Stimulated activated CD4-positive, alpha-beta T cell treated with anti-CD3 and anti-CD28 coated beads, Interleukin-2, amount 100 ng/mL, for 4 hours (primary cell): ENCODE data around the gene IL12RB1.
A peak's percentile ranks its signal among the peaks of the same experiment; 100 is the strongest.
"Not testable (repeated sequence)": the region's sequence is repeated elsewhere in the genome, so short reads cannot be mapped to it uniquely, and the experiment has no call there.

ENCODE experiments used
- DNase-seq: peaks from one replicate; pipeline ENCODE4 v3.0.0-alpha.2; 2020; ENCODE audit warnings: low read depth

The IL12RB1 gene

GRCh38 chr19:18045307-18046050 is 41.3 kb downstream of the IL12RB1 start:
- DNase-seq: no peak

DNA sequence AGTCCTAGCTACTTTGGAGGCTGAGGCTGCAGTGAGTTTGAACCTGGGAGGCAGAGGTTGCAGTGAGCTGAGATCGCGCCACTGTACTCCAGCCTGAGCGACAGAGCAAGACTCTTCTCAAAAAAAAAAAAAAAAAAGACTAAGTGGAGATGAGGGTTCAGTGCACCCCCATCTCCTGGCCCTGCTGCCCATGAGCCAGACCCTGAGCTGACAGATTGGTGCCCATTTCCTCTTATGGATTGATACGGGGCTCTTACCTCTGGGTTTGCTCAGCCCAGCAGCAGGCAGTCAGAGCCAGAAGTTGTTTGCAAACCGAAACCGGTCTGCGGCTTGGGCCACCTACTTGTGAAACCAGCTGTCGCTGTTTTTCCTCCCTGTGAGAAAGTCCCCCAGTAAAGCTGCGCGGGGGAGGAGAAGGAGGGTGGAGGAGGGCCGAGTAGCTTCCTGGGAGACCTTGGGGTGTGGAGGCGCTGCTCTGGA is 41.9 kb downstream of the IL12RB1 start:
- DNase-seq: peak; percentile 86

- no peak for DNase-seq
Observed at GRCh38 chr19:18043676-18044075, 43.1 kb downstream of the IL12RB1 start.

GRCh38 chr19:18041054-18041453 is 45.7 kb downstream of the IL12RB1 start:
- DNase-seq: no peak

DNA sequence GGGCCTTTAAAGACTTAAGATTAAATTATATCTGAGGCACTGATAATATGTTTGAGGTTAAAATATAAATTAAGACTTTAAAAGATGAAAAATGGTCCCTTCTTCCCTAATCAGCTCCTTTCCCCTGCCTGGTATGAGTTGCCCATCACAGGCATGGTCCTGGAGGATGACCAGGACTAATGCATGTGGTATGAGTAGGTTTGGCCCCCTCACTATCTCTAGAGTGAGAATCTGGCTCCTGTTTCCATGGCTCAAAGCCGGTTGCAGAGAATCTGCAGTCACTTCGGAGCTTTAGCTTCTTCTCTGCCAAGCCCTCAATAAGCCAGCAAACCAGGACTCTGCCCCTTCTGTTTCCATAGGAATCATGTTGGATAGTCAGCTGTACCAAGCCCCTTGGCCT is 54.6 kb downstream of the IL12RB1 start:
- DNase-seq: not testable (repeated sequence)

DNA sequence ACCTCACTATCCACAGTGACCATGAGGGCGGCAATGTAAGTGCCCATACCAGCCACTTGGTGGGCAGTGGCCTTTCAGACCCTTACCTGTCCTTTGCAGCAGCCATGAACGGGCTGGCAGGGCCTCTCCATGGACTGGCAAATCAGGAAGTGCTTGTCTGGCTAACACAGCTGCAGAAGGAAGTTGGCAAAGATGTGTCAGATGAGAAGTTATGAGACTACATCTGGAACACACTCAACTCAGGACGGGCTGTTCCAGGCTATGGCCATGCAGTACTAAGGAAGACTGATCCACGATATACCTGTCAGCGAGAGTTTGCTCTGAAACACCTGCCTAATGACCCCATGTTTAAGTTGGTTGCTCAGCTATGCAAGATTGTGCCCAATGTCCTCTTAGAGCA is 55.3 kb downstream of the IL12RB1 start:
- DNase-seq: not testable (repeated sequence)

DNA sequence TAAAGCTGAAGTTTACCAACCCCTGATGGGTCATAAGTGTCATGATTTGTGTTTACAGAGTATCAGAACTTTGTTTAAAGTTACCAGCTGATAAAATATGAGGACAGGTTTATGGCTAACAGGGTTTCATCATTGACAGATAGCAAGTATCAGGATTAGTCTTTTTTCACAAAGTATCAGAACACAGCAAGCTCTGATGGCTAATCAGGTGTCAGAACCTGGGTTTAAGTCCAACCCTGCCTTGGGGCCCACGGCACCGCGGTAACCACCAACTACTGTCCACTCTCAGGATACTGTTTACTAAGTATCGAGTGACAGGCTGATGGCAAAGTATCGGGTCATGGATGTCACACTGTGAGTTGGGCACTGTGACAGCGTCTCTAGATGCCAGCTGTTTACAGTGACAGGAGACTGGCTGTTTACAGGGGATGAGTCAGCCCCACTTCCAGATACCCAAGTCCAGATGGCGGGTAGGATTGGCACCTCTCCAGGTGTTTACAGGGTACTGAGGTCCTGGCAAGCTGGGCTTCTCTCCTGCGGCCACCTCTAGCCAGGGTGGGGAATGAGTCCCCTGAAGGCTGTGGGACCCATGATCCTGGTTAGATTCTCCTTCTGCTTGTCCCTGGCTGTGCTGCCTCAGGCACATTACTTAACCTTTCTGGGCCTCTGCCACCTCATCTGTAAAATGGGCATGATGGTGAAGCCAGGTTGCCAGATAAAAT is 57.0 kb downstream of the IL12RB1 start:
- DNase-seq: no peak

DNA sequence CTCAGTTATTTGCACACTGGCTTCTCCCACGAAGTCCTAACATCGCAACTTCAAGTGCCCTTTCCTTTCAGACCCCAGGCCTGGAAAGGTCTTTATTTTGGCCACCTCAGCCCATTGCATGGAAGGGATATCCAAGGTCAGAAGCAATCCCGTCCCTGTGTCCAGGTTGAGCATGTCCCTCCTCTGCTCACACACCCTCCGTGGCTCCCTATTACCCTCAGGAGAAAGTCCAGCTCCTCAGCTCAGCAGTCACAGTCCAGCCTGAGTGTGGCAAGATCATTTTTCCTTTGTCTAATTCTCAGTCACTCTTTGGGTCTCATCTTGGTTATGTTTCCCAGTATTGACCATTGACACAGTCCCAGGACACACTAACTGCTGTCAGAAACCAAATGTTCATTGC is 59.6 kb downstream of the IL12RB1 start:
- DNase-seq: no peak

DNA sequence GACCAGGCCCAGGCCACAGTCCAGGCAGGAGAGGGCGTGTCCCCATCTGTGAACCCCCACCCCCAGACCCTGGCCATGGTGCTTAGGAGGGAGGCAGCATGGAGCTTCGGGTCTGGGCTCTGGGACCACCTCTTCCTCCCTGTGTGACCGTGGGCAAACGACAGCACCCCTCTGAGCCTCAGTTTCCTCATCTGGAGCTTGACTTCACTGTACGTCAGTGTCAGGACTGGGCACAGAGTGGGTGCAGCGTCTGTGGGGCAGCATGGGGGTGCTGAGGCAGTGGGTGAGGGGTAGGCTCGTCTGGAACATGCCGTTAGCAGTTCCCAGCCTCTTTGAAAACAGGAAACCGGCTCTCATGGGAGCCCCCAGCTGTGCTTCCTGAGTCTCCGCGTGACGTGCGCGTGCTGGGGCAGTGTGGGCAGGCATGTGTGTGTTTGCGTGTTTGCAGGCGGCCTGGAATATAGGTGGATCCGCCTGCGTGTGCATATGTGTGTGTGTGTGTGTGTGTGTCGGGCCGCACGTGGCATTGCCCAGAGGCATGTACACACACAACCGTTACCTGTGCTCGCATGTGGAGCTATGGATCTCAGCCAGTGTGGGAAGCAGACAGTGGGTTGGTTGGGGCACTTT is 63.0 kb downstream of the IL12RB1 start:
- DNase-seq: peak; percentile 53

GRCh38 chr19:18021121-18021755 is 65.5 kb downstream of the IL12RB1 start:
- DNase-seq: no peak

GRCh38 chr19:18020212-18021085 is 66.3 kb downstream of the IL12RB1 start:
- DNase-seq: no peak

GRCh38 chr19:18017275-18018083 is 69.3 kb downstream of the IL12RB1 start:
- no peak for DNase-seq

GRCh38 chr19:18016209-18016910 is 70.4 kb downstream of the IL12RB1 start:
- no peak for DNase-seq

GRCh38 chr19:18014197-18014596 is 72.5 kb downstream of the IL12RB1 start:
- no peak for DNase-seq

DNA sequence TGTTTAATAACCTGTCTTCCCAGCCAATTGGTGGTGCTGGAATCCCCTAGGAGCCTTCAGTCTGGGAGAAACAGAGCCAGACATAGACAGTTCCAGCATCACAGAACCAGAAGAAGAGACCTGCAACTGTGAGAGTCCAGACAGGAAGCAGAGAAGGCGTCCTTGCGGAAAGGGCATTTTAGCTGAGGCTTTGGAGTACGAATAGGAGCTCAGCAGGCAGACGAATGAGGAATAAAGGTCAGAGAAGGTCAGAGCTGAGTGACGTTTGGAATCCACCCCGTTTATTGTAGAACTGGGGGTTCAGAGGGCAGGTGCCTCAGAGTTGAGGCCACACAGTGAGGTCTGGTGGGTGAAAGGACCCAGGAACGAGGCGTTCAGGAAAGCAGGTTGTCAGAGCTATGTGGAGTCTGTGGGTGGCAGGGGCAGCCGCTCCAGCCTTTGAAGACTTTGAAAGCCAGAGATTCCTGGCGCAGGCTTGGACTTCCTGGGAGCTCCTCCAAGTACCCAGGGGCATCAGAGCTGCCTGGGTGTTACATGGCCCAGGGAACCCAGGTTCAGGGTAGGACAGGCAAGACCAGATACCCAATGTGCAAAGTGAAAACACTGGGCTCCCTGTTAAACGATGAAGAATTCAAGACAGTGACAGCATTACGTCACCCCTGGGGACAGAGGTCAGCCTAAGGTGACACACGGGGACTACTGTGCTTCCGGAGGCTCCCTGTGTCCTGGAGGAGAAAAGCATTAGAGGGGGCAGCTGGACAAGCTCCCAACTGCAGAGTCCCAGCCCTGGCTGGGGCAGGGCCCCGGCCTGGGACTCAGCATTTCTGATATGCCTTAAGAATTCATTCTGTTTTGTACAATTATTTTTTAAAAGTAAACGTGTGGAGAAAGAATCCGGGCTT is 73.3 kb downstream of the IL12RB1 start:
- no peak for DNase-seq

DNA sequence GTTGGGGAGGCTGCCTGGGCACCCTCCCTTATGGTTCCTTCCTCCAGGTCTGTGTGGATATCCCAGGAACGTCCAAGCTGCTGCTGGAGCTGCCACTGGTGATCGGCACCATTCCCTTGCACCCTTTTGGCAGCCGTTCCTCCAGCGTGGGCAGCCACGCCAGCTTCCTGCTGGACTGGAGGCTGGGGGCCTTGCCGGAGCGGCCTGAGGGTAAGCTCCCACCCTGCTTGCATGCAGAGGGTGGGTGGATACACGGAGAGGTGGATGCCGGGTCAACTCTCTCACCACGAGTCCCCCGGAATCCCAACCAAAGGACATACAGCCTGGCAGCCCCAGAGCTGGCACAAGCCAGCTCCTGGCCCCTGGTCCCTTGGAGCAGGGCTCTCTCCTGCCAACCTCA is 76.6 kb downstream of the IL12RB1 start:
- no peak for DNase-seq

DNA sequence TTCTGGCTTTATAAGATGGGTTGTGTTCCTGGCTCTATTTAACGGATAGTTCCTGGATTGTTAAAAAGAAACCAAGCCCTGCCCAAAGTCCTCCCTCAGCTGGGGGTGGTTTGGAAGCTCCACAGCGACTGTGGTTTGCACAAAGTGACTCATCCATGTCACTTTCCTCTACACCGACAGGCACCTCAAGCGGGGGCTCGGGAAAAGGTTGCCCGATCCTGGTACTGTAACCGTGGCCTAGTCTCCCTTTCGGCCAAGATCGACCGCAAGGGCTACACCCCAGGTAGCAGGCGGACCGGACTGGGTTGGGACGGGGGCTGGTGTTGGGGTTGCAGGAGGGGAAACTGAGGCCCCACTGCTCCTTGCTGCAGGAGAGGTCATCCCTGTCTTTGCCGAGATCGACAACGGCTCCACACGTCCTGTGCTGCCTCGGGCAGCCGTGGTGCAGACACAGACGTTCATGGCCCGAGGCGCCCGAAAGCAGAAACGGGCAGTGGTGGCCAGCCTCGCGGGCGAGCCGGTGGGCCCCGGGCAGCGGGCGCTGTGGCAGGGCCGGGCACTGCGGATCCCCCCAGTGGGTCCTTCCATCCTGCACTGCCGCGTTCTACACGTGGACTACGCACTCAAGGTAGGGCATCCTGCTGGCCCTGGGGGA is 77.2 kb downstream of the IL12RB1 start:
- no peak for DNase-seq
